ENCODE measurements around the gene STARD8.

DNA sequence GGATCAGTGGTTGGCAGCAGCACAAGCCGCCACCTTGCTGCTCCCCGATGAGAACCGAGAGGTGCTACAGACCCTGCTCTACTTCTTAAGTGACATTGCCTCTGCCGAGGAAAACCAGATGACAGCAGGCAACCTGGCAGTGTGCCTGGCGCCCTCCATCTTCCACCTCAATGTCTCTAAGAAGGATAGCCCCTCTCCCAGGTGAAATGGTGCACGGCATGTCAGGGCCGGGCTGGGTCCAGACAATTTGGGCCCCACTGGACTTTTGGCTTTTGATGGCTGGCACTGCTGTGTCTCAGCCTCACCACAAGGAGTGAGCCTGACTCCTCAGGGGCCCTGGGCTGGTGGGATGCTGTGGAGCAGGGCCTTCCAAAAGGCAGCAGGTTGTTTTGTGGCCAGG is 74.1 kb downstream of the STARD8 start:
- TF ChIP-seq POLR2AphosphoS5 (IDR thresholded peaks at IDR 0.05; ENCODE audit: borderline replicate concordance, low read depth, low read length), result no peak
- TF ChIP-seq EZH2 (IDR thresholded peaks at IDR 0.05), result no peak
- no peak for TF ChIP-seq FOXP2 (optimal IDR thresholded peaks at IDR 0.05; ENCODE audit: control extremely low read depth, extremely low read length, insufficient read depth)
